ENCODE measurements around the gene MAT2A. TPM values are rescaled to one million over a fixed set of nuclear protein-coding genes. Genes with fewer than 3 reads are reported as not detected.

MAT2A gene
- polyA plus RNA-seq, 1 experiment: 409 TPM

DNA sequence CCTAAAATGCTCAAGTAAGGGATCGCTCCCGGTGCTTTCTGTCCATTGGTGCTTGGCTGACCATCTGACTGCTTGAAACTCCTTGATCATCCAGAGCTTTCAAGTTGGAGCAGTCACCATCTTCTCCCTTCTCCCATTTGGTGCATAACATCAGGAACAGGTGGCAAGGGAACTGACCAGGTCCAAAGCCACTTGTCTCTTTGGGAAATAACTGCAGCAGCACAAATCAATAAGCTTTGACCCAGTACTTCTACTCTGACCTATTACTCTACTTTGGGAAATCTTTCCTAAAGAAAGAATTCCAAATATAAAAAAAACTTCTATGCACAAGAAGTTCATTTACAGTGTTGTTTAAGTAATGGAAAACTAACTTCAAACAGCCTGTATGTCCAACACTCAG is 10.6 kb upstream of the MAT2A start:
- Histone ChIP-seq H3K27ac (ENCODE audit: low read depth, low read length) (no peak overlapping the region), H3K9me3 (ENCODE audit: control insufficient read depth, insufficient read depth, low read length) (no peaks in the 10 kb centered on the region; the same call in 1 of the 2 replicates), H3K27me3 (ENCODE audit: control insufficient read depth, insufficient read depth, low read length) (no peaks in the 10 kb centered on the region), H3K4me3 (ENCODE audit: low read depth, low read length) (no peak overlapping the region)
- DNase-seq (ENCODE audit: low read depth, low spot score): no peak
- ChIA-PET CTCF (interaction anchor here (1.8 kb wide), 1 partner anchor 10 kb away, joined by 10 read pairs; the partner anchor contains the start of gene MAT2A), POLR2A (no interaction called here)
- TF ChIP-seq, protein P1, sequence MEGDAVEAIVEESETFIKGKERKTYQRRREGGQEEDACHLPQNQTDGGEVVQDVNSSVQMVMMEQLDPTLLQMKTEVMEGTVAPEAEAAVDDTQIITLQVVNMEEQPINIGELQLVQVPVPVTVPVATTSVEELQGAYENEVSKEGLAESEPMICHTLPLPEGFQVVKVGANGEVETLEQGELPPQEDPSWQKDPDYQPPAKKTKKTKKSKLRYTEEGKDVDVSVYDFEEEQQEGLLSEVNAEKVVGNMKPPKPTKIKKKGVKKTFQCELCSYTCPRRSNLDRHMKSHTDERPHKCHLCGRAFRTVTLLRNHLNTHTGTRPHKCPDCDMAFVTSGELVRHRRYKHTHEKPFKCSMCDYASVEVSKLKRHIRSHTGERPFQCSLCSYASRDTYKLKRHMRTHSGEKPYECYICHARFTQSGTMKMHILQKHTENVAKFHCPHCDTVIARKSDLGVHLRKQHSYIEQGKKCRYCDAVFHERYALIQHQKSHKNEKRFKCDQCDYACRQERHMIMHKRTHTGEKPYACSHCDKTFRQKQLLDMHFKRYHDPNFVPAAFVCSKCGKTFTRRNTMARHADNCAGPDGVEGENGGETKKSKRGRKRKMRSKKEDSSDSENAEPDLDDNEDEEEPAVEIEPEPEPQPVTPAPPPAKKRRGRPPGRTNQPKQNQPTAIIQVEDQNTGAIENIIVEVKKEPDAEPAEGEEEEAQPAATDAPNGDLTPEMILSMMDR (IDR thresholded peaks at IDR 0.05; ENCODE audit: low read depth, low read length): no peak

DNA sequence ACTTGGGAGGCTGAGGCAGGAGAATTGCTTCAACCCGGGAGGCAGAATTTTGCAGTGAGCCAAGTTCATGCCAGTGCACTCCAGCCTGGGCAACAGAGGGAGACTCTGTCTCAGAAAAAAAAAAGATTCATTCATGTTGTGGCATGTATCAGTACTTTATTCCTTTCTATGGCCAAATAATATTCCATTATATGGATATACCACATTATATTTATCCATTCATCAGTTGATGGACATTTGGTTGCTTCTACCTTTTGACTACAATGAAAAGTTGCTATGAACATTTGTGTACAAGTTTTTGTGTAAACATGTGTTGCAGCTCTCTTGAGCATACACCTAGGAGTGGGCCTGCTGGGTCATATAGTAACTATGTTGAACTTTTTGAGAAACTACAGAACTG is 9.2 kb upstream of the MAT2A start:
- Histone ChIP-seq H3K9me3 (ENCODE audit: control insufficient read depth, insufficient read depth, low read length) (no peaks in the 10 kb centered on the region; the same call in 1 of the 2 replicates), H3K27me3 (ENCODE audit: control insufficient read depth, insufficient read depth, low read length) (no peaks in the 10 kb centered on the region), H3K27ac (ENCODE audit: low read depth, low read length) (no peak overlapping the region), H3K4me3 (ENCODE audit: low read depth, low read length) (no peak overlapping the region)
- TF ChIP-seq, protein P1 (IDR thresholded peaks at IDR 0.05; ENCODE audit: low read depth, low read length): no peak
- CTCF ChIA-PET: interaction anchor here (1.8 kb wide), 1 partner anchor 9 kb away, joined by 10 read pairs; the partner anchor contains the start of gene MAT2A
- DNase-seq (ENCODE audit: low read depth, low spot score): no peak
- POLR2A ChIA-PET: no interaction called here

DNA sequence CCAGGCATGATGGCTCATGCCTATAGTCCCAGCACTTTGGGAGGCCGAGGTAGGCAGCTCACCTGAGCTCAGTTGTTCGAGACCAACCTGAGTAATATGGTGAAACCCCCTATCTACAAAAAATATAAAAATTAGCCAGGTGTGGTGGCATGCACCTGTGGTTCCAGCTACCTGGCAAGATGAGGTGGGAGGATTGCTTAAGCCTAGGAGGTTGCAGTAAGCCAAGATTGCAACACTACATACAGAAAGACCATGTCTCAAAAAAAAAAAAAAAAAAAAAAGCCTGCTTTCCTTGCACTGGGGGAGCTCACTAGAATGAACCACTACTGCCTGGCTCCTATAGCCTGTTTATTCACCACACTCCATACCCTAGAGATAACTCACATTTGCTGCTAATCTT is 7.4 kb upstream of the MAT2A start:
- DNase-seq (ENCODE audit: low read depth, low spot score): no peak
- Histone ChIP-seq H3K9me3 (ENCODE audit: control insufficient read depth, insufficient read depth, low read length) (no peaks in the 10 kb centered on the region; the same call in 1 of the 2 replicates), H3K27me3 (ENCODE audit: control insufficient read depth, insufficient read depth, low read length) (no peaks in the 10 kb centered on the region), H3K4me3 (ENCODE audit: low read depth, low read length) (no peak overlapping the region), H3K27ac (ENCODE audit: low read depth, low read length) (no peak overlapping the region)
- ChIA-PET CTCF (no interaction called here), POLR2A (interaction anchor here (0.6 kb wide), 1 partner anchor 143 kb away, joined by 4 read pairs; no protein-coding TSS in a partner anchor)
- TF ChIP-seq, protein P1 (IDR thresholded peaks at IDR 0.05; ENCODE audit: low read depth, low read length): no peak

DNA sequence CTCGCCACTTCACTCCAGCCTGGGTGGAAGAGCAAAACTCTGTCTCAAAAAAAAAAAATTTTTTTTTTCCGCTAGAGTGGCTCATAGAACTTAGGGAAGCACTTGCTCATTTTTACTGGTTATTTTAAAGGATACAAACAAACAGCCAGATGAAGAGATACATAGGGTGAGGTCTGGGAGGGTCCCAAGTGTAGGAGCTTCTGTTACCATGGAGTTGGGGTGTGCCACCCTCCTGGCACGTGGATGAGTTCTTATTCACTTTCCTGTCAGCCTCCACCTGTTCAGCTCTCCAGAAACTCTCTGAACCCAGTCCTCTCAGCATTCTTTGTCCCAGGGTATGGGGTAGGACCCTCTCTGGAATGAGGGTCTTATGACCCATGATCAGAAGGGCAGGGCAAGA is 4.9 kb upstream of the MAT2A start:
- H3K27me3 ChIP-seq (ENCODE audit: control insufficient read depth, insufficient read depth, low read length): no peaks in the 10 kb centered on the region
- no peaks in the 10 kb centered on the region; the same call in 1 of the 2 replicates for H3K9me3 ChIP-seq (ENCODE audit: control insufficient read depth, insufficient read depth, low read length)
- H3K27ac ChIP-seq (ENCODE audit: low read depth, low read length): no peak overlapping the region
- ChIA-PET POLR2A (no interaction called here), CTCF (no interaction called here)
- H3K4me3 ChIP-seq (ENCODE audit: low read depth, low read length): no peak overlapping the region
- TF ChIP-seq, protein P1 (IDR thresholded peaks at IDR 0.05; ENCODE audit: low read depth, low read length): no peak
- no peak for DNase-seq (ENCODE audit: low read depth, low spot score)

DNA sequence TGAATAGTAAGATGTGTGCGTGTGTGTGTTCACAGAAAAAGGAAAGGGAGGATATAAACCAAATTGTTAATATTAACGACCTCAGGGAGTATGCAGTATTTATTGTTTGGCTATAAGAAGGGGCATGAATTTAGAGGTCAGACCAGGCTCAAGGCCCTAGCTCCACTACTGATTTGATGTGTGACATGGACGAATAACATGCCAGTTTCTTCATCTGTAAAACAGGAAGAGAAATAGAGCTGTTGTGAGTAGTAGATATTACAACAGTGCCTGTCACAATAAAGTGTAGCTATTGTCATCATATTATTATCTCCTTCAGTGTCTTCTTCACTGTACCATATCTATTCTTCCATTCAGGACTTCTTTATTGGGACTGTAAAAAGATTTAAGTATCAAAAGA is 4.1 kb upstream of the MAT2A start:
- no peak for DNase-seq (ENCODE audit: low read depth, low spot score)
- CTCF ChIA-PET: no interaction called here
- POLR2A ChIA-PET: interaction anchor here (1.1 kb wide), 1 partner anchor 11 kb away, joined by 3 read pairs; no protein-coding TSS in a partner anchor

More for the DNA sequence above, 4.1 kb upstream of the MAT2A start:
- Histone ChIP-seq H3K4me3 (ENCODE audit: low read depth, low read length) (no peak overlapping the region), H3K27ac (ENCODE audit: low read depth, low read length) (no peak overlapping the region), H3K9me3 (ENCODE audit: control insufficient read depth, insufficient read depth, low read length) (no peaks in the 10 kb centered on the region; the same call in 1 of the 2 replicates), H3K27me3 (ENCODE audit: control insufficient read depth, insufficient read depth, low read length) (no peaks in the 10 kb centered on the region)
- TF ChIP-seq, protein P1 (IDR thresholded peaks at IDR 0.05; ENCODE audit: low read depth, low read length): no peak

Data from AG04450 (cell line).